ENCODE results near the gene TCF3.

Gene TCF3

GRCh38 chr19:1563251-1563650, 89.2 kb downstream of the TCF3 start:
- Histone ChIP-seq H3K9ac (ENCODE audit: low read depth in 1 of 2, low read length in 2 of 2) (no peak overlapping the region), H3K9me3 (ENCODE audit: control insufficient read depth in 1 of 2, low read length in 2 of 2) (no peaks in the 10 kb centered on the region), H3K4me1 (ENCODE audit: control insufficient read depth in 1 of 2, insufficient read depth in 2 of 2, low read length in 2 of 2) (no peaks in the 10 kb centered on the region), H3K4me3 (ENCODE audit: low read depth in 1 of 2, low read length in 2 of 2) (no peak overlapping the region), H3K27ac (ENCODE audit: low read depth, low read length) (no peak overlapping the region), H3K36me3 (ENCODE audit: control insufficient read depth in 1 of 2, insufficient read depth in 2 of 2, low read length in 2 of 2) (no peaks in the 10 kb centered on the region), H3K27me3 (ENCODE audit: control insufficient read depth in 1 of 2, insufficient read depth in 2 of 2, low read length in 2 of 2) (no peaks in the 10 kb centered on the region)

- Histone ChIP-seq H3K9me3 (ENCODE audit: control insufficient read depth in 1 of 2, low read length in 2 of 2) (no peaks in the 10 kb centered on the region), H3K27ac (ENCODE audit: low read depth, low read length) (no peak overlapping the region), H3K9ac (ENCODE audit: low read depth in 1 of 2, low read length in 2 of 2) (no peak overlapping the region), H3K27me3 (ENCODE audit: control insufficient read depth in 1 of 2, insufficient read depth in 2 of 2, low read length in 2 of 2) (no peaks in the 10 kb centered on the region), H3K4me1 (ENCODE audit: control insufficient read depth in 1 of 2, insufficient read depth in 2 of 2, low read length in 2 of 2) (no peaks in the 10 kb centered on the region), H3K4me3 (ENCODE audit: low read depth in 1 of 2, low read length in 2 of 2) (no peak overlapping the region), H3K36me3 (ENCODE audit: control insufficient read depth in 1 of 2, insufficient read depth in 2 of 2, low read length in 2 of 2) (no peaks in the 10 kb centered on the region)
These were observed 91.1 kb downstream of the TCF3 start for GRCh38 chr19:1561236-1561842.

DNA sequence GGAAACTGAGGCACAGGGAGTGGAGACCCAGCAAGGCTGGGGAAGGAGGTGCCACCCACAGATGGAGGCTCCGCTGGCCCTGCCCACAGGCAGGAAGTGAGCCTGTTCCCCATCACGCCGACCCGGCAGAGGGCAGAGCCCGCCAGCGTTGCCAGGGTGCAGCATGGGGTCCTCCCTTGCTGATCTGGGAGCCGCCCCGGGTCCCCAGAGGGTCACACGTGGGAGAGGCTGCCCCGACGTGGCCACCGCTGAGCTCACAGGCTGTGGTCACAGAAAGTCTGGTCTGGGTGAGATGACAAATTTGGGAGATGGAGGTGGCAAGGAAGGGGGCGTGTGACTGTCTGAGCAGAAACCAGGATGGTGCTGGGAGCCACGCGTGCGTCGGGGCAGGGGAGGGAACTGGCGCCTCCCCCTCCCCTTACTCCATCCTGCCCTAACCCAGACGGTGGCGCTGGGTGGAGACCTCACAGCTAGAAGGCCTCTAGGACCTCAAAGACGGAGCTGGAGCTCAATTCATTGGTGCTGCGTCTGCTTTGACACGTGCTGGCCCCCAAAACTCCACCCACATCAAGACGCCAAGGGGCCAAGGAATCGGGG, 92.0 kb downstream of the TCF3 start:
- Histone ChIP-seq H3K4me1 (ENCODE audit: control insufficient read depth in 1 of 2, insufficient read depth in 2 of 2, low read length in 2 of 2) (no peaks in the 10 kb centered on the region), H3K4me3 (ENCODE audit: low read depth in 1 of 2, low read length in 2 of 2) (no peak overlapping the region), H3K27me3 (ENCODE audit: control insufficient read depth in 1 of 2, insufficient read depth in 2 of 2, low read length in 2 of 2) (no peaks in the 10 kb centered on the region), H3K36me3 (ENCODE audit: control insufficient read depth in 1 of 2, insufficient read depth in 2 of 2, low read length in 2 of 2) (no peaks in the 10 kb centered on the region), H3K9ac (ENCODE audit: low read depth in 1 of 2, low read length in 2 of 2) (no peak overlapping the region), H3K27ac (ENCODE audit: low read depth, low read length) (no peak overlapping the region), H3K9me3 (ENCODE audit: control insufficient read depth in 1 of 2, low read length in 2 of 2) (no peaks in the 10 kb centered on the region)

Data from duodenal mucosa (tissue), 2 donors.